Measurements from ENCODE around the gene AQP9. TPM values are rescaled to one million over a fixed set of nuclear protein-coding genes. Genes with fewer than 3 reads are reported as not detected.

The AQP9 gene
- total and polyA plus RNA-seq, 7 donors, result 0.49 to 2.8 (median 0.60) TPM; not detected in 2

GRCh38 chr15:58213587-58214338, 75.6 kb downstream of the AQP9 start:
- intact Hi-C loops (cut with DNase I), result no loop called here
- Histone ChIP-seq H3K36me3 (no peaks in the 10 kb centered on the region), H3K27ac (no peak overlapping the region), H3K4me3 (no peak overlapping the region), H3K27me3 (no peaks in the 10 kb centered on the region), H3K9me3 (no peaks in the 10 kb centered on the region), H3K4me1 (no peaks in the 10 kb centered on the region)
- WGBS, 2 donors, result 76 to 79% methylated on average over 5 of the region's 5 CpGs
- TF ChIP-seq EP300 (IDR thresholded peaks at IDR 0.05) (no peak), POLR2A (IDR thresholded peaks at IDR 0.05) (no peak), POLR2AphosphoS5 (IDR thresholded peaks at IDR 0.05) (no peak), CTCF (IDR thresholded peaks at IDR 0.05) (no peak)
- no peak for DNase-seq

GRCh38 chr15:58214591-58215340, 76.6 kb downstream of the AQP9 start:
- 74 to 86% methylated on average over 11 of the region's 11 CpGs for WGBS, 2 donors
- Histone ChIP-seq H3K4me3 (no peak overlapping the region), H3K27ac (no peak overlapping the region), H3K4me1 (no peaks in the 10 kb centered on the region), H3K9me3 (peaks cover 0 to 3% (median 0%) of the 10 kb centered on the region in 4 donors), H3K27me3 (no peaks in the 10 kb centered on the region), H3K36me3 (no peaks in the 10 kb centered on the region)
- intact Hi-C loops (cut with DNase I), result no loop called here
- TF ChIP-seq POLR2A (IDR thresholded peaks at IDR 0.05) (no peak), POLR2AphosphoS5 (IDR thresholded peaks at IDR 0.05) (no peak), EP300 (IDR thresholded peaks at IDR 0.05) (no peak), CTCF (IDR thresholded peaks at IDR 0.05) (no peak)
- no peak for DNase-seq

GRCh38 chr15:58217460-58217859, 79.3 kb downstream of the AQP9 start:
- Histone ChIP-seq H3K4me1 (no peaks in the 10 kb centered on the region), H3K9me3 (peaks cover 0 to 3% (median 1%) of the 10 kb centered on the region in 4 donors), H3K27me3 (no peaks in the 10 kb centered on the region), H3K4me3 (no peak overlapping the region), H3K36me3 (no peaks in the 10 kb centered on the region), H3K27ac (no peak overlapping the region)
- no peak for DNase-seq
- TF ChIP-seq POLR2AphosphoS5 (IDR thresholded peaks at IDR 0.05) (no peak), CTCF (IDR thresholded peaks at IDR 0.05) (no peak), POLR2A (IDR thresholded peaks at IDR 0.05) (no peak), EP300 (IDR thresholded peaks at IDR 0.05) (no peak)
- 92 to 95% methylated on average over 4 of the region's 4 CpGs for WGBS, 2 donors
- intact Hi-C loops (cut with DNase I), result no loop called here

GRCh38 chr15:58221591-58222241, 83.5 kb downstream of the AQP9 start:
- no peak overlapping the region for H3K4me3 ChIP-seq
- peaks cover 0 to 3% (median 1%) of the 10 kb centered on the region in 4 donors for H3K9me3 ChIP-seq
- H3K4me1 ChIP-seq, result no peaks in the 10 kb centered on the region
- H3K27me3 ChIP-seq, result no peaks in the 10 kb centered on the region
- TF ChIP-seq POLR2AphosphoS5 (IDR thresholded peaks at IDR 0.05), result no peak
- no peak for TF ChIP-seq POLR2A (IDR thresholded peaks at IDR 0.05)
- no peak for TF ChIP-seq EP300 (IDR thresholded peaks at IDR 0.05)
- no peak for TF ChIP-seq CTCF (IDR thresholded peaks at IDR 0.05)
- 16 to 35% methylated on average over 3 of the region's 3 CpGs for WGBS, 2 donors
- DNase-seq, result no peak
- H3K36me3 ChIP-seq, result no peaks in the 10 kb centered on the region
- H3K27ac ChIP-seq, result no peak overlapping the region
- intact Hi-C loops (cut with DNase I), result loop anchor here (10.0 kb wide), 1 partner anchor 533 kb away; no protein-coding TSS in a partner anchor

Data from sigmoid colon (tissue), 7 donors.